KMS-11 (cell line): ENCODE data around the gene SNRPA.

Experiments used
- H2AFZ ChIP-seq: fragments of 200-600 bp; sonication (generic); 2 replicates; pipeline ENCODE4 v1.6.1; 2016; ENCODE audit warnings: antibody characterized with exemption, mixed run types, low read depth
- H3K27ac ChIP-seq: fragments of 200-600 bp; sonication (generic); 2 replicates; pipeline ENCODE4 v1.6.1; 2016; ENCODE audit warnings: mild to moderate bottlenecking, mixed run types
- H3K27me3 ChIP-seq: fragments of 200-600 bp; sonication (generic); 2 replicates; pipeline ENCODE4 v1.6.1; 2017; ENCODE audit warnings: mild to moderate bottlenecking, low read depth, mixed run types, moderate library complexity; ENCODE audit not compliant: insufficient read depth
- H3K36me3 ChIP-seq: fragments of 200-600 bp; sonication (generic); 2 replicates; pipeline ENCODE4 v1.6.1; 2017; ENCODE audit warnings: mild to moderate bottlenecking, mixed run types; ENCODE audit not compliant: insufficient read depth
- H3K4me1 ChIP-seq: fragments of 200-600 bp; sonication (generic); 2 replicates; pipeline ENCODE4 v1.6.1; 2016; ENCODE audit warnings: mild to moderate bottlenecking, low read depth, mixed run types; ENCODE audit not compliant: poor library complexity, severe bottlenecking
- H3K4me2 ChIP-seq: fragments of 200-600 bp; sonication (generic); 2 replicates; pipeline ENCODE4 v1.7.0; 2016; ENCODE audit warnings: mild to moderate bottlenecking, mixed run types
- H3K4me3 ChIP-seq: fragments of 200-600 bp; sonication (generic); IDR thresholded peaks from 2 replicates; pipeline ENCODE4 v1.6.1; 2017; ENCODE audit warnings: low read depth, low read length, mixed read lengths; ENCODE audit not compliant: insufficient read depth
- H3K79me2 ChIP-seq: fragments of 200-600 bp; sonication (generic); 2 replicates; pipeline ENCODE4 v1.6.1; 2016; ENCODE audit warnings: low read depth, mixed run types; ENCODE audit not compliant: insufficient read depth
- H3K9ac ChIP-seq: fragments of 200-600 bp; sonication (generic); 2 replicates; pipeline ENCODE4 v1.6.1; 2016; ENCODE audit warnings: mild to moderate bottlenecking, mixed run types
- H4K20me1 ChIP-seq: fragments of 200-600 bp; sonication (generic); 2 replicates; pipeline ENCODE4 v1.6.1; 2016; ENCODE audit warnings: mild to moderate bottlenecking, mixed run types; ENCODE audit not compliant: insufficient read depth
- CTCF ChIP-seq: fragments of 200-600 bp; sonication (generic); conservative IDR thresholded peaks from 2 replicates; pipeline ENCODE4 v1.6.1; 2017; ENCODE audit warnings: low read depth, mild to moderate bottlenecking, antibody characterized with exemption, low read length, moderate library complexity, mixed read lengths

Gene SNRPA

DNA sequence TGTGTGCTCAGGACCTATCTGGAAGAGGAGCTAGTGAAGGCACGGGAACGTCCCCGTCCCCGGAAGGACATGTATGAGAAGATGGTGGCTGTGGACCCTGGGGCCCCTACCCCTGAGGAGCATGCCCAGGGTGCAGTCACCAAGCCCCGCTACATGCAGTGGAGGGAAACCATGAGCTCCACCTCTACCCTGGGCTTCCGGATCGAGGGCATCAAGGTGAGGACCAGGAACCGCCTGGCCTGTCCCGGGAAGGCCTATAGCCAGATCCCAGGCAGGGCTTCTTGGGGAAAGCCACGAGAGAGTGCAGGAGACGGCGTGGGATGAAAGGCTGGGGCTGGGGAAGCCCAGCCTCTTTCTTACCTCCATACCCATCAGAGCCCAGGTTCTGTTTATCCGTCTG lies 17.9 kb upstream of the SNRPA start:
- no peak overlapping the region for H3K4me2 ChIP-seq
- no peaks in the 10 kb centered on the region for H3K27me3 ChIP-seq
- TF ChIP-seq CTCF = no peak
- H3K27ac ChIP-seq = no peak overlapping the region
- no peak overlapping the region for H3K4me3 ChIP-seq
- H4K20me1 ChIP-seq = no peaks in the 10 kb centered on the region
- no peaks in the 10 kb centered on the region for H3K79me2 ChIP-seq
- no peak overlapping the region for H3K9ac ChIP-seq
- H3K36me3 ChIP-seq = no peaks in the 10 kb centered on the region
- no peaks in the 10 kb centered on the region for H3K4me1 ChIP-seq
- H2AFZ ChIP-seq = no peak overlapping the region

- Histone ChIP-seq H3K27me3 (no peaks in the 10 kb centered on the region), H3K4me3 (no peak overlapping the region), H3K36me3 (no peaks in the 10 kb centered on the region), H3K27ac (no peak overlapping the region), H3K9ac (no peak overlapping the region), H3K4me2 (no peak overlapping the region), H3K4me1 (no peaks in the 10 kb centered on the region), H4K20me1 (no peaks in the 10 kb centered on the region), H2AFZ (no peak overlapping the region), H3K79me2 (no peaks in the 10 kb centered on the region)
- TF ChIP-seq CTCF = no peak
These were observed 15.8 kb upstream of the SNRPA start for GRCh38 chr19:40735013-40735771.

DNA sequence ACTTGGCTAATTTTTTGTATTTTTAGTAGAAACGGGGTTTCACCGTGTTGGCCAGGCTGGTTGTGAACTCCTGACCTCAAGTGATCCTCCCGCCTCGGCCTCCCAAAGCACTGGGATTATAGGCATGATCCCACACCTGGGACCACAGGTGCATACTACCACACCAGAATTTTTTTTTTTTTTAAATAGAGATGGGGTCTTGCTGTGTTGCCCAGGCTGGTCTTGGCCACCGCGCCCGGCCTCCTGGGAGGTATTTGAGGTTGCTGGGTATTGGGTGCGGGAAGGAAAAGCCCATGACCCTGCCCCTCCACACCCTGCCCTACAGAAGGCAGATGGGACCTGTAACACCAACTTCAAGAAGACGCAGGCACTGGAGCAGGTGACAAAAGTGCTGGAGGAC lies 14.3 kb upstream of the SNRPA start:
- H3K27me3 ChIP-seq = no peaks in the 10 kb centered on the region
- no peak overlapping the region for H3K4me2 ChIP-seq
- no peaks in the 10 kb centered on the region for H4K20me1 ChIP-seq
- no peak overlapping the region for H3K27ac ChIP-seq
- H3K36me3 ChIP-seq = no peaks in the 10 kb centered on the region
- no peak for TF ChIP-seq CTCF
- H3K4me1 ChIP-seq = no peaks in the 10 kb centered on the region
- H3K9ac ChIP-seq = no peak overlapping the region
- H3K4me3 ChIP-seq = no peak overlapping the region
- H2AFZ ChIP-seq = no peak overlapping the region
- H3K79me2 ChIP-seq = no peaks in the 10 kb centered on the region

- H3K36me3 ChIP-seq = no peaks in the 10 kb centered on the region
These were observed 13.8 kb upstream of the SNRPA start for GRCh38 chr19:40737102-40737644.

More at GRCh38 chr19:40737102-40737644, 13.8 kb upstream of the SNRPA start:
- Histone ChIP-seq H3K9ac (no peak overlapping the region), H3K4me1 (no peaks in the 10 kb centered on the region), H3K79me2 (no peaks in the 10 kb centered on the region), H4K20me1 (no peaks in the 10 kb centered on the region), H3K27ac (no peak overlapping the region), H2AFZ (no peak overlapping the region), H3K27me3 (no peaks in the 10 kb centered on the region), H3K4me3 (no peak overlapping the region), H3K4me2 (no peak overlapping the region)
- no peak for TF ChIP-seq CTCF
